ENCODE results near the gene DMC1. TPM values are rescaled to one million over a fixed set of nuclear protein-coding genes. Genes with fewer than 3 reads are reported as not detected.

DMC1 gene
- total RNA-seq, 1 donor from 2014 or later = 2.2 TPM

- H3K27ac Mint-ChIP-seq = no peak overlapping the region
- no peak for TF ChIP-seq CTCF (IDR thresholded peaks at IDR 0.05; ENCODE audit: unreplicated experiment)
- H3K4me1 Mint-ChIP-seq (ENCODE audit: low read depth) = peaks cover 4% of the 10 kb centered on the region
- H3K4me3 Mint-ChIP-seq (ENCODE audit: low read depth) = no peak overlapping the region
- H3K27me3 Mint-ChIP-seq = no peaks in the 10 kb centered on the region
- peaks cover 43% of the 10 kb centered on the region for H3K36me3 Mint-ChIP-seq (ENCODE audit: insufficient read depth)
- no peaks in the 10 kb centered on the region for H3K9me3 Mint-ChIP-seq (ENCODE audit: low read depth)
- no peak for DNase-seq (ENCODE audit: low spot score, unreplicated experiment)
Observed at GRCh38 chr22:38482662-38483308, 87.2 kb downstream of the DMC1 start.

GRCh38 chr22:38481871-38482332 is 88.1 kb downstream of the DMC1 start:
- Mint-ChIP-seq H3K4me1 (ENCODE audit: low read depth) (peaks cover 11% of the 10 kb centered on the region), H3K27ac (peak overlapping the region; percentile 83), H3K27me3 (no peaks in the 10 kb centered on the region), H3K4me3 (ENCODE audit: low read depth) (no peak overlapping the region), H3K9me3 (ENCODE audit: low read depth) (no peaks in the 10 kb centered on the region), H3K36me3 (ENCODE audit: insufficient read depth) (peaks cover 43% of the 10 kb centered on the region)
- DNase-seq (ENCODE audit: low spot score, unreplicated experiment) = no peak
- TF ChIP-seq CTCF (IDR thresholded peaks at IDR 0.05; ENCODE audit: unreplicated experiment) = no peak

DNA sequence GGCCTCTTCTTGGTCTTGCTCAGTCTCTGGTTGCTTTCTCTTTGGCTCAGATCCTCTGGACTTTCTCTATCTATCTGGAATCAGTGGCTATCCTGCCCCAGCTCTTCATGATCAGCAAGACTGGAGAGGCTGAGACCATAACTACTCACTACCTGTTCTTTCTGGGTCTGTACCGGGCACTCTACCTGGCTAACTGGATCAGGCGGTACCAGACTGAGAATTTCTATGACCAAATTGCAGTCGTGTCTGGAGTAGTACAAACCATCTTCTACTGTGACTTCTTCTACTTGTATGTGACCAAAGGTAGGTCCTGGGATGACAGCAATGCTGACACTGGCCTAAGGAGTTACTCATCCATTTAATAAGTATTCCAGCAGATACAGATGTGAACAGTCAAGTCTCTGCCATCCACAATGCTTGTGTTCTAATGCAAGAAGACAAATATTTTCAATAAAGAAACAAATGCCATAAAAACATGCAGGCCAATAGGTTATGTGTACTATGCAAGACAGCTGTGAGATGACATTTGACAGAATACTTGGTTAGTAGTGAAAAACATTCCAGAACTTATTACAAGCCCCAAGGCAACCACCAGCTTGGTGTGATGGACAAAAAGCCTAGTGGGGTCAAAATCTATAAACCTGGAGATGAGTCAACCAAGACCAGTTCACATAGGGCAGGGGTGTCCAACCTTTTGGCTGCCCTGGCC is 88.7 kb downstream of the DMC1 start:
- no peak for TF ChIP-seq CTCF (IDR thresholded peaks at IDR 0.05; ENCODE audit: unreplicated experiment)
- Mint-ChIP-seq H3K9me3 (ENCODE audit: low read depth) (no peaks in the 10 kb centered on the region), H3K27ac (peak overlapping the region; percentile 92), H3K4me1 (ENCODE audit: low read depth) (peaks cover 11% of the 10 kb centered on the region), H3K36me3 (ENCODE audit: insufficient read depth) (peaks cover 39% of the 10 kb centered on the region), H3K4me3 (ENCODE audit: low read depth) (no peak overlapping the region), H3K27me3 (no peaks in the 10 kb centered on the region)
- no peak for DNase-seq (ENCODE audit: low spot score, unreplicated experiment)

GRCh38 chr22:38479096-38479837 is 90.7 kb downstream of the DMC1 start:
- DNase-seq (ENCODE audit: low spot score, unreplicated experiment) = no peak
- Mint-ChIP-seq H3K27ac (peak overlapping the region; percentile 49), H3K4me3 (ENCODE audit: low read depth) (no peak overlapping the region), H3K27me3 (no peaks in the 10 kb centered on the region), H3K4me1 (ENCODE audit: low read depth) (peaks cover 11% of the 10 kb centered on the region), H3K36me3 (ENCODE audit: insufficient read depth) (peaks cover 26% of the 10 kb centered on the region), H3K9me3 (ENCODE audit: low read depth) (no peaks in the 10 kb centered on the region)
- no peak for TF ChIP-seq CTCF (IDR thresholded peaks at IDR 0.05; ENCODE audit: unreplicated experiment)

DNA sequence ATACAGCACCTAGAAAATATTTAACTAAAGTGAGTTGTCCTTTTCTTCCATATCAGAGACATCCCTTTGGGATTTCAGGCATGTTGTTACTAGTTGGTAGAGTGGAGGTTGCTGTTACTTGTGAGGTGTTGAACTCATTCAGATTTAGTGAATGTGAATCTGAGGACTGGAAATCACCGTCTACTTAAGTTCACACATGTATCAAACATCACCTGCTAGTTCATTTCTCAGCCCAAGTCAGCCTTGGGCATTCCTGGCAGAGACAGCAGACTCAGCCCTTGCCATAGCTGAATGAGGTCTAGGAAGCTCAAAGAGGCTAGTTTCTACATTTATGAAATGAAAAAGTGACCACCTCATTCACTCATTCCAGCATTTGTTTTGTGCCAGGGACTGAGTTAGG is 92.4 kb downstream of the DMC1 start:
- H3K27me3 Mint-ChIP-seq = no peaks in the 10 kb centered on the region
- peak overlapping the region; percentile 12 for H3K27ac Mint-ChIP-seq
- peaks cover 14% of the 10 kb centered on the region for H3K4me1 Mint-ChIP-seq (ENCODE audit: low read depth)
- no peak for TF ChIP-seq CTCF (IDR thresholded peaks at IDR 0.05; ENCODE audit: unreplicated experiment)
- no peak for DNase-seq (ENCODE audit: low spot score, unreplicated experiment)
- H3K4me3 Mint-ChIP-seq (ENCODE audit: low read depth) = no peak overlapping the region
- H3K9me3 Mint-ChIP-seq (ENCODE audit: low read depth) = no peaks in the 10 kb centered on the region
- H3K36me3 Mint-ChIP-seq (ENCODE audit: insufficient read depth) = peaks cover 15% of the 10 kb centered on the region

Measured in progenitor cell of endocrine pancreas (in vitro differentiated cells).